HepG2 (cell line): ENCODE data around the gene RPL27A. TPM values are rescaled to one million over a fixed set of nuclear protein-coding genes. Genes with fewer than 3 reads are reported as not detected.

Experiments
- ETV5 ChIP-seq: IDR thresholded peaks from 2 replicates; pipeline ENCODE4 v1.6.1; 2018; ENCODE audit warnings: missing biosample characterization, missing genetic modification reagents, inconsistent platforms, borderline replicate concordance
- GABPA ChIP-seq, 2 experiments: IDR thresholded peaks; 2 replicates each; pipeline ENCODE4 v1.6.1; 2011 to 2016; ENCODE audit warnings: low read depth in 2 of 2, low read length in 1 of 2, missing biosample characterization in 1 of 2, missing genetic modification characterization in 1 of 2
- GLMP ChIP-seq: sonication (generic); formaldehyde crosslinking; IDR thresholded peaks from 2 replicates; pipeline ENCODE4 v1.9.0; 2021; ENCODE audit warnings: missing genetic modification reagents, mild to moderate bottlenecking, borderline replicate concordance
- MTF1 ChIP-seq: sonication (generic); formaldehyde crosslinking; IDR thresholded peaks from 2 replicates; pipeline ENCODE4 v1.5.0; 2020; ENCODE audit warnings: missing genetic modification reagents
- PLSCR1 ChIP-seq: sonication (generic); formaldehyde crosslinking; IDR thresholded peaks from 2 replicates; pipeline ENCODE4 v1.5.0; 2020; ENCODE audit warnings: missing genetic modification reagents, mild to moderate bottlenecking, borderline replicate concordance
- PRDM15 ChIP-seq: sonication (generic); formaldehyde crosslinking; IDR thresholded peaks from 2 replicates; pipeline ENCODE4 v1.4.0; 2020; ENCODE audit warnings: missing genetic modification reagents
- SP1 ChIP-seq, 2 experiments: fragments of 450-650 bp in 1 of 2; sonication (generic) in 1 of 2; formaldehyde crosslinking in 1 of 2; IDR thresholded peaks; 2 replicates each; pipeline versions ENCODE4 v1.4.0 to v1.6.1; 2016 to 2020; ENCODE audit warnings: missing genetic modification reagents in 1 of 2
- SRSF9 ChIP-seq: fragments of 200-400 bp; formaldehyde crosslinking; IDR thresholded peaks from 2 replicates; pipeline ENCODE4 v1.6.1; 2018; ENCODE audit warnings: borderline replicate concordance, mild to moderate bottlenecking, low read depth, low read length; ENCODE audit not compliant: insufficient read depth, poor library complexity, severe bottlenecking
- TGIF2 ChIP-seq: IDR thresholded peaks from 2 replicates; pipeline ENCODE4 v1.6.1; 2016; ENCODE audit warnings: control low read depth, missing compliant biosample characterization
- ZNF224 ChIP-seq: sonication (generic); formaldehyde crosslinking; IDR thresholded peaks from 2 replicates; pipeline ENCODE4 v1.5.0; 2020; ENCODE audit warnings: mild to moderate bottlenecking, missing genetic modification reagents
- ZNF33B ChIP-seq: sonication (generic); formaldehyde crosslinking; IDR thresholded peaks from 2 replicates; pipeline ENCODE4 v1.5.1; 2020; ENCODE audit warnings: mild to moderate bottlenecking, missing genetic modification reagents
- ZNF772 ChIP-seq: sonication (generic); formaldehyde crosslinking; IDR thresholded peaks from 2 replicates; pipeline ENCODE4 v1.5.0; 2020; ENCODE audit warnings: mild to moderate bottlenecking, missing genetic modification reagents
- ZNF776 ChIP-seq: sonication (generic); formaldehyde crosslinking; IDR thresholded peaks from 2 replicates; pipeline ENCODE4 v1.4.0; 2020; ENCODE audit warnings: mild to moderate bottlenecking, missing genetic modification reagents
- ZNF879 ChIP-seq: sonication (generic); formaldehyde crosslinking; IDR thresholded peaks from 2 replicates; pipeline ENCODE4 v1.8.1; 2023; ENCODE audit warnings: missing genetic modification reagents
- polyA plus RNA-seq, 8 experiments: library from polyadenylated mRNA; depleted of rRNA in 3 of 8; stranded (reverse) in 7 of 8; unstranded in 1 of 8; fragments of >200 nt; fragmentation: Illumina TruSeq in 4 of 8; extraction: Trizol in 4 of 8; gene quantifications; 2 replicates each; pipeline versions ENCODE4 v1.2.1 to v1.2.3, GENCODE V29; 2011 to 2016; ENCODE audit warnings: low read depth in 4 of 8, missing spikeins in 1 of 8, mixed read lengths in 1 of 8; ENCODE audit not compliant: insufficient read depth in 1 of 8
- total RNA-seq, 5 experiments: library from RNA; depleted of rRNA; stranded (reverse); fragments of >200 nt; fragmentation: Illumina TruSeq; extraction: Trizol; gene quantifications; 2 replicates each; pipeline ENCODE4 v1.2.3, GENCODE V29; 2016; ENCODE audit warnings: low read depth in 1 of 5
- TF ChIP-seq, protein P1 (sequence below): sonication (generic); formaldehyde crosslinking; conservative IDR thresholded peaks from 2 replicates; pipeline ENCODE4 v1.4.0; 2020; ENCODE audit warnings: missing genetic modification reagents
- TF ChIP-seq, protein P2 (sequence below): IDR thresholded peaks from 2 replicates; pipeline ENCODE4 v1.6.1; 2016; ENCODE audit warnings: mild to moderate bottlenecking
- TF ChIP-seq, protein P3 (sequence below): IDR thresholded peaks from 2 replicates; pipeline ENCODE4 v1.6.1; 2016; ENCODE audit warnings: low read depth, borderline replicate concordance

Gene RPL27A
- total and polyA plus RNA-seq, 2 of the 13 experiments (the other 11 are each of a cell fraction or from before 2014, with no cell fraction given) = 1,531 to 2,153 TPM

DNA sequence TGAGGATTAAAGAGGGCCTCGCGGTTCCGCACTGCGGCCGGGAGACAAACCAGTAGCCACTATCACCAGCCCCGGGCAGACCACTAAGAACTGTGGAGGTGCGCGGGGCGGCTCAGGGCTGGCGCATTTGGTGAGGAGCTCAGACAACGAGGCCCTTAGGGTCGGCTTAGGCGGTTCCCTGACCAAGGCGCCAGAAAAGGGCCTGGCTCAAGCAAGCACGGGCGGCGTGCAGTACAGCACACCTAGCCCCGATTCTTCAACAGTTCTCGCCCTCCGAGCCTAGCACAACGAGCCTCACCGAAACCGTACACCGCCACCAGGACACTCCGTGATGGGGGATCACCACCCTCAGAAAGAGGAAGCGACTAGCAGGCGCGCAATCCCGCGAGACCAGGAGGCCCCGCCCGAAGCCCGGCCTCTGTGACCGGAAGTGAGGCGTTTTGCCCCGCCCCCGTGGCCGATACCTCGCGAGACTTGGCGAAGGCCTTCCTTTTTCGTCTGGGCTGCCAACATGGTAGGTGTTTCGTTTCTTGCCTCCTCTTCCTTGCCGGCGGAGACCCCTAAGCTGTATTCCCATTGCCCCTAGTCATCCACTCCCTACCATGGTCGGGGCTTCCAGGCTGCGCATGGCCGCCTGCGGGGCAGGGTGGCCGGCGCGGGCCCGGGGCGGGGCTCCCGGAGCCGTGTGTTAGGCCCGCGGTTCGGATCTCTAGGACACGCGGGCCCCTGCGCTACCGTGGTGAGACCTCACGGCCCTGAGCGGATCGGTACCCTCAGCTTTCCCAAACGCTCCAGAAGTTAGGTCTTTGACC, at the start of gene RPL27A, which contains the start of gene TRIM66 (continued):
- peak; percentile 76; the same call in 1 of the 2 replicates for TF ChIP-seq SP1 (IDR thresholded peaks at IDR 0.05)
- TF ChIP-seq SP1 (CRISPR knock-in tag; IDR thresholded peaks at IDR 0.05) = peak; percentile 86
- TF ChIP-seq ETV5 (CRISPR knock-in tag) = peak; percentile 74; the same call in 1 of the 2 replicates
- no peak; the same call in 1 of the 2 replicates for TF ChIP-seq PRDM15 (CRISPR knock-in tag)
- no peak; the same call in 1 of the 2 replicates for TF ChIP-seq PLSCR1 (CRISPR knock-in tag)
- no peak; the same call in 1 of the 2 replicates for TF ChIP-seq ZNF33B
- TF ChIP-seq, protein P1, sequence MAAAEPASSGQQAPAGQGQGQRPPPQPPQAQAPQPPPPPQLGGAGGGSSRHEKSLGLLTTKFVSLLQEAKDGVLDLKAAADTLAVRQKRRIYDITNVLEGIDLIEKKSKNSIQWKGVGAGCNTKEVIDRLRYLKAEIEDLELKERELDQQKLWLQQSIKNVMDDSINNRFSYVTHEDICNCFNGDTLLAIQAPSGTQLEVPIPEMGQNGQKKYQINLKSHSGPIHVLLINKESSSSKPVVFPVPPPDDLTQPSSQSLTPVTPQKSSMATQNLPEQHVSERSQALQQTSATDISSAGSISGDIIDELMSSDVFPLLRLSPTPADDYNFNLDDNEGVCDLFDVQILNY (CRISPR knock-in tag) = no peak; the same call in 1 of the 2 replicates
- TF ChIP-seq GLMP (CRISPR knock-in tag) = peak; percentile 65; the same call in 1 of the 2 replicates
- TF ChIP-seq ZNF224 (CRISPR knock-in tag) = no peak; the same call in none of the 2 replicates
- no peak for TF ChIP-seq ZNF879
- peak; percentile 83 for TF ChIP-seq ZNF776 (CRISPR knock-in tag)
- peak; percentile 82 for TF ChIP-seq GABPA (IDR thresholded peaks at IDR 0.05; ENCODE audit: low read depth, low read length)
- peak; percentile 95 for TF ChIP-seq GABPA (CRISPR knock-in tag; IDR thresholded peaks at IDR 0.05; ENCODE audit: low read depth)
- no peak for TF ChIP-seq MTF1 (CRISPR knock-in tag)
- TF ChIP-seq SRSF9 = no peak
- TF ChIP-seq, protein P2, sequence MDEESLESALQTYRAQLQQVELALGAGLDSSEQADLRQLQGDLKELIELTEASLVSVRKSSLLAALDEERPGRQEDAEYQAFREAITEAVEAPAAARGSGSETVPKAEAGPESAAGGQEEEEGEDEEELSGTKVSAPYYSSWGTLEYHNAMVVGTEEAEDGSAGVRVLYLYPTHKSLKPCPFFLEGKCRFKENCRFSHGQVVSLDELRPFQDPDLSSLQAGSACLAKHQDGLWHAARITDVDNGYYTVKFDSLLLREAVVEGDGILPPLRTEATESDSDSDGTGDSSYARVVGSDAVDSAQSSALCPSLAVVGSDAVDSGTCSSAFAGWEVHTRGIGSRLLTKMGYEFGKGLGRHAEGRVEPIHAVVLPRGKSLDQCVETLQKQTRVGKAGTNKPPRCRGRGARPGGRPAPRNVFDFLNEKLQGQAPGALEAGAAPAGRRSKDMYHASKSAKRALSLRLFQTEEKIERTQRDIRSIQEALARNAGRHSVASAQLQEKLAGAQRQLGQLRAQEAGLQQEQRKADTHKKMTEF = peak; percentile 70
- TF ChIP-seq ZNF772 = peak; percentile 91
- peak; percentile 88 for TF ChIP-seq TGIF2 (CRISPR knock-in tag)
- TF ChIP-seq, protein P3, sequence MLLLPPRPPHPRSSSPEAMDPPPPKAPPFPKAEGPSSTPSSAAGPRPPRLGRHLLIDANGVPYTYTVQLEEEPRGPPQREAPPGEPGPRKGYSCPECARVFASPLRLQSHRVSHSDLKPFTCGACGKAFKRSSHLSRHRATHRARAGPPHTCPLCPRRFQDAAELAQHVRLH (CRISPR knock-in tag) = no peak; the same call in 1 of the 2 replicates
